ENCODE results near the gene TNIK. TPM values are rescaled to one million over a fixed set of nuclear protein-coding genes. Genes with fewer than 3 reads are reported as not detected.

Gene TNIK
- total and polyA plus RNA-seq, 2 of the 13 experiments (the other 11 are each of a cell fraction or from before 2014, with no cell fraction given) = 0.15 to 0.22 TPM

DNA sequence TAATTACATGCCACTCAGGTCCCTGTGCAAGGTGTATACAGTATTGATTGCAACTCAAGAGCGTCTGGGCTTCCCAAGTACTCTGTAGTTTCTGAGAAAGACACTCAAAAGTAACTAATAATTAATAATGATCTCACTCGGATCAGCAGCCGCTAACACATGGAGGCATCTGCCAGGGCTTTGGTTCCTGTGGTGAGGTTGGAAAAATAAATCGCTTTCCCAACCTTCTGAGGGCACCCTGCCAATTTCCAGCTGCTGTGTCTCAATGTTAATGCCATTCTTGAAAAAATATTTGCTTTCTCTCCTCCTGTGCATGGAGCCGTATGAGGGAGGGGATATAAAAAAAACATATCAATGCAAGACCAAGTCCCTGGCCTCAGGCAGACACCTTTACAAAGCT, 317.2 kb downstream of the TNIK start:
- TF ChIP-seq, protein P1, sequence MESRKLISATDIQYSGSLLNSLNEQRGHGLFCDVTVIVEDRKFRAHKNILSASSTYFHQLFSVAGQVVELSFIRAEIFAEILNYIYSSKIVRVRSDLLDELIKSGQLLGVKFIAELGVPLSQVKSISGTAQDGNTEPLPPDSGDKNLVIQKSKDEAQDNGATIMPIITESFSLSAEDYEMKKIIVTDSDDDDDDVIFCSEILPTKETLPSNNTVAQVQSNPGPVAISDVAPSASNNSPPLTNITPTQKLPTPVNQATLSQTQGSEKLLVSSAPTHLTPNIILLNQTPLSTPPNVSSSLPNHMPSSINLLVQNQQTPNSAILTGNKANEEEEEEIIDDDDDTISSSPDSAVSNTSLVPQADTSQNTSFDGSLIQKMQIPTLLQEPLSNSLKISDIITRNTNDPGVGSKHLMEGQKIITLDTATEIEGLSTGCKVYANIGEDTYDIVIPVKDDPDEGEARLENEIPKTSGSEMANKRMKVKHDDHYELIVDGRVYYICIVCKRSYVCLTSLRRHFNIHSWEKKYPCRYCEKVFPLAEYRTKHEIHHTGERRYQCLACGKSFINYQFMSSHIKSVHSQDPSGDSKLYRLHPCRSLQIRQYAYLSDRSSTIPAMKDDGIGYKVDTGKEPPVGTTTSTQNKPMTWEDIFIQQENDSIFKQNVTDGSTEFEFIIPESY (CRISPR knock-in tag; IDR thresholded peaks at IDR 0.05) = peak; percentile 75; the same call in 1 of the 2 replicates
- TF ChIP-seq, protein P2, sequence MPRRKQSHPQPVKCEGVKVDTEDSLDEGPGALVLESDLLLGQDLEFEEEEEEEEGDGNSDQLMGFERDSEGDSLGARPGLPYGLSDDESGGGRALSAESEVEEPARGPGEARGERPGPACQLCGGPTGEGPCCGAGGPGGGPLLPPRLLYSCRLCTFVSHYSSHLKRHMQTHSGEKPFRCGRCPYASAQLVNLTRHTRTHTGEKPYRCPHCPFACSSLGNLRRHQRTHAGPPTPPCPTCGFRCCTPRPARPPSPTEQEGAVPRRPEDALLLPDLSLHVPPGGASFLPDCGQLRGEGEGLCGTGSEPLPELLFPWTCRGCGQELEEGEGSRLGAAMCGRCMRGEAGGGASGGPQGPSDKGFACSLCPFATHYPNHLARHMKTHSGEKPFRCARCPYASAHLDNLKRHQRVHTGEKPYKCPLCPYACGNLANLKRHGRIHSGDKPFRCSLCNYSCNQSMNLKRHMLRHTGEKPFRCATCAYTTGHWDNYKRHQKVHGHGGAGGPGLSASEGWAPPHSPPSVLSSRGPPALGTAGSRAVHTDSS (CRISPR knock-in tag; conservative IDR thresholded peaks at IDR 0.05) = no peak
- TF ChIP-seq NCOA1 (CRISPR knock-in tag; IDR thresholded peaks at IDR 0.05) = no peak
- Histone ChIP-seq H3K4me1 (ENCODE audit: insufficient read depth, low read length) (peaks cover under 1% of the 10 kb centered on the region; the same call in 1 of the 2 replicates), H3K9me3 (ENCODE audit: low read length) (no peaks in the 10 kb centered on the region), H4K20me1 (ENCODE audit: insufficient read depth, low read length) (no peaks in the 10 kb centered on the region), H2AFZ (ENCODE audit: low read length) (no peak overlapping the region), H3K4me3 (replicated peaks in 1 of 3; ENCODE audit: insufficient read depth in 1 of 3, low read depth in 2 of 3, low read length in 3 of 3) (no peak overlapping the region), H3K27me3 (ENCODE audit: control insufficient read depth in 1 of 2, insufficient read depth in 2 of 2, low read length in 2 of 2) (no peaks in the 10 kb centered on the region), H3K4me2 (ENCODE audit: low read depth, low read length) (no peak overlapping the region), H3K9ac (ENCODE audit: insufficient read depth, low read depth, low read length) (no peak overlapping the region), H3K79me2 (ENCODE audit: insufficient read depth, low read length) (no peaks in the 10 kb centered on the region), H3K36me3 (replicated peaks in 1 of 2; ENCODE audit: control insufficient read depth in 1 of 2, insufficient read depth in 2 of 2, low read length in 2 of 2) (no peaks in the 10 kb centered on the region), H3K27ac (ENCODE audit: extremely low read length, insufficient read depth, low read length) (no peak overlapping the region)
- ChIA-PET POLR2A (no interaction called here), CTCF (ENCODE audit: low intra/inter-chr PET ratio, low total read pairs) (no interaction called here)
- 52% methylated on average over 5 of the region's 5 CpGs for WGBS (ENCODE audit: low lambda C conversion rate)
- FAIRE-seq (no peak), DNase-seq (ENCODE audit: low spot score) (peak; percentile 45), ATAC-seq (no peak)
- in situ Hi-C loops (cut with HindIII; ENCODE audit: extremely low pct_ligation_motif_present, low pct_unique_long_range_greater_than_20kb) = no loop called here
- intact Hi-C loops (cut with micrococcal nuclease; ENCODE audit: unreplicated experiment) = no loop called here
- BruUV-seq (replicated peaks) = no TSS peak

DNA sequence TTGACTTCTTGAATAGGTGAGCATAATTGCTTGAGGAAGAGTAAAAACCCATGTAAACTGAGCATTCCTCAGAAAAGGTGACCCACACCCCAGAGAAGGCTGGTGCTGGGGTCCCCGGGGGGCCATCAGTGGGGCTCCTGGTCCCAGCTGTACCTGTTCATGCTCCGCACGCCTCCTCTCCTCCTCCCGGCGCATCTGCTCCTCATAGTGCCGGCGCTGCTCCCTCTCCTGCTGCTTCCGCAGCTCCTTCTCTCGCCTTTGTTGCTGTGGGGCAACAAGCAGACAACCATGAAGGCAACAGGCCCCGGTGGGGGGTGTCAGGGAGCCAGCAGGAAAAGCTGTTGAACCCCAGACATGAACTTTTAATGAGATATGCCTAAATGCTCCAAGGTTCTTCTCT, 320.0 kb downstream of the TNIK start:
- BruUV-seq (replicated peaks) = no TSS peak
- H3K4me1 ChIP-seq (ENCODE audit: insufficient read depth, low read length) = peaks cover 9% of the 10 kb centered on the region
- no peaks in the 10 kb centered on the region for H3K79me2 ChIP-seq (ENCODE audit: insufficient read depth, low read length)
- H3K4me3 ChIP-seq (replicated peaks in 1 of 3; ENCODE audit: insufficient read depth in 1 of 3, low read depth in 2 of 3, low read length in 3 of 3) = no peak overlapping the region
- intact Hi-C loops (cut with micrococcal nuclease; ENCODE audit: unreplicated experiment) (no loop called here), in situ Hi-C loops (cut with HindIII; ENCODE audit: extremely low pct_ligation_motif_present, low pct_unique_long_range_greater_than_20kb) (no loop called here)
- POLR2A ChIA-PET = no interaction called here
- no peaks in the 10 kb centered on the region for H4K20me1 ChIP-seq (ENCODE audit: insufficient read depth, low read length)
- H2AFZ ChIP-seq (ENCODE audit: low read length) = no peak overlapping the region
- WGBS (ENCODE audit: low lambda C conversion rate) = 81% methylated on average over 10 of the region's 10 CpGs
- H3K36me3 ChIP-seq (replicated peaks in 1 of 2; ENCODE audit: control insufficient read depth in 1 of 2, insufficient read depth in 2 of 2, low read length in 2 of 2) = no peaks in the 10 kb centered on the region
- H3K9me3 ChIP-seq (ENCODE audit: low read length) = no peaks in the 10 kb centered on the region
- H3K4me2 ChIP-seq (ENCODE audit: low read depth, low read length) = no peak overlapping the region
- H3K27ac ChIP-seq (ENCODE audit: extremely low read length, insufficient read depth, low read length) = no peak overlapping the region
- H3K27me3 ChIP-seq (ENCODE audit: control insufficient read depth in 1 of 2, insufficient read depth in 2 of 2, low read length in 2 of 2) = no peaks in the 10 kb centered on the region; a peak in 1 of 5 replicates
- no peak for DNase-seq (ENCODE audit: low spot score)
- no peak overlapping the region for H3K9ac ChIP-seq (ENCODE audit: insufficient read depth, low read depth, low read length)
- no peak for FAIRE-seq
- CTCF ChIA-PET (ENCODE audit: low intra/inter-chr PET ratio, low total read pairs) = no interaction called here
- no peak for ATAC-seq
- TF ChIP-seq JUND (CRISPR knock-in tag; IDR thresholded peaks at IDR 0.05) (no peak), CENPT (CRISPR knock-in tag; IDR thresholded peaks at IDR 0.05; ENCODE audit: low read depth) (no peak), PLRG1 (conservative IDR thresholded peaks at IDR 0.05) (no peak), KDM5A (IDR thresholded peaks at IDR 0.05; ENCODE audit: borderline replicate concordance, low read length) (no peak), REPIN1 (CRISPR knock-in tag; IDR thresholded peaks at IDR 0.05; ENCODE audit: borderline replicate concordance, low read depth) (no peak), RBM39 (IDR thresholded peaks at IDR 0.05; ENCODE audit: low read depth, low read length, poor library complexity, severe bottlenecking) (no peak), CC2D1A (CRISPR knock-in tag; IDR thresholded peaks at IDR 0.05) (no peak), ZNF510 (CRISPR knock-in tag; IDR thresholded peaks at IDR 0.05; ENCODE audit: low read depth) (no peak), YEATS2 (CRISPR knock-in tag; IDR thresholded peaks at IDR 0.05; ENCODE audit: borderline replicate concordance) (no peak)
- TF ChIP-seq, protein P3, sequence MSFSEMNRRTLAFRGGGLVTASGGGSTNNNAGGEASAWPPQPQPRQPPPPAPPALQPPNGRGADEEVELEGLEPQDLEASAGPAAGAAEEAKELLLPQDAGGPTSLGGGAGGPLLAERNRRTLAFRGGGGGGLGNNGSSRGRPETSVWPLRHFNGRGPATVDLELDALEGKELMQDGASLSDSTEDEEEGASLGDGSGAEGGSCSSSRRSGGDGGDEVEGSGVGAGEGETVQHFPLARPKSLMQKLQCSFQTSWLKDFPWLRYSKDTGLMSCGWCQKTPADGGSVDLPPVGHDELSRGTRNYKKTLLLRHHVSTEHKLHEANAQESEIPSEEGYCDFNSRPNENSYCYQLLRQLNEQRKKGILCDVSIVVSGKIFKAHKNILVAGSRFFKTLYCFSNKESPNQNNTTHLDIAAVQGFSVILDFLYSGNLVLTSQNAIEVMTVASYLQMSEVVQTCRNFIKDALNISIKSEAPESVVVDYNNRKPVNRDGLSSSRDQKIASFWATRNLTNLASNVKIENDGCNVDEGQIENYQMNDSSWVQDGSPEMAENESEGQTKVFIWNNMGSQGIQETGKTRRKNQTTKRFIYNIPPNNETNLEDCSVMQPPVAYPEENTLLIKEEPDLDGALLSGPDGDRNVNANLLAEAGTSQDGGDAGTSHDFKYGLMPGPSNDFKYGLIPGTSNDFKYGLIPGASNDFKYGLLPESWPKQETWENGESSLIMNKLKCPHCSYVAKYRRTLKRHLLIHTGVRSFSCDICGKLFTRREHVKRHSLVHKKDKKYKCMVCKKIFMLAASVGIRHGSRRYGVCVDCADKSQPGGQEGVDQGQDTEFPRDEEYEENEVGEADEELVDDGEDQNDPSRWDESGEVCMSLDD (CRISPR knock-in tag; IDR thresholded peaks at IDR 0.05; ENCODE audit: borderline replicate concordance) = no peak

All from HepG2 (cell line).